GM21576 (cell line): Measurements from ENCODE around the gene ABHD8.
A peak's percentile ranks its signal among the peaks of the same experiment; 100 is the strongest.
"Not testable (repeated sequence)": the region's sequence is repeated elsewhere in the genome, so short reads cannot be mapped to it uniquely, and the experiment has no call there.

Source experiments
- ATAC-seq: cut with Tn5 transposase; IDR thresholded peaks from one replicate; pipeline ENCODE4 v1.9.1; 2021; ENCODE audit warnings: mild to moderate bottlenecking, moderate library complexity; ENCODE audit not compliant: unreplicated experiment

ABHD8 gene

GRCh38 chr19:17302391-17303166 is 646 bp downstream of the ABHD8 start:
- ATAC-seq, result no peak

- no peak for ATAC-seq
Observed at GRCh38 chr19:17300992-17301619, 2.1 kb downstream of the ABHD8 start.

- ATAC-seq, result no peak
Observed at GRCh38 chr19:17296976-17297375, 6.2 kb downstream of the ABHD8 start.

GRCh38 chr19:17296273-17296672 is 7.0 kb downstream of the ABHD8 start:
- no peak for ATAC-seq

GRCh38 chr19:17295551-17295950 is 7.7 kb downstream of the ABHD8 start:
- not testable (repeated sequence) for ATAC-seq

- no peak for ATAC-seq
Observed at GRCh38 chr19:17294051-17294891, 9.0 kb downstream of the ABHD8 start.

- ATAC-seq, result no peak
Observed at GRCh38 chr19:17293605-17294004, 9.6 kb downstream of the ABHD8 start.

GRCh38 chr19:17292301-17293074 is 10.7 kb downstream of the ABHD8 start:
- peak; percentile 66 for ATAC-seq

- no peak for ATAC-seq
Observed at GRCh38 chr19:17289489-17289888, 13.7 kb downstream of the ABHD8 start.

GRCh38 chr19:17286752-17287151 is 16.5 kb downstream of the ABHD8 start:
- ATAC-seq, result no peak

- no peak for ATAC-seq
Observed at GRCh38 chr19:17286263-17286662, 17.0 kb downstream of the ABHD8 start.

GRCh38 chr19:17285415-17286135 is 17.6 kb downstream of the ABHD8 start:
- ATAC-seq, result no peak

GRCh38 chr19:17283504-17283996 is 19.7 kb downstream of the ABHD8 start:
- no peak for ATAC-seq

GRCh38 chr19:17282488-17283125 is 20.6 kb downstream of the ABHD8 start:
- ATAC-seq, result peak; percentile 67

GRCh38 chr19:17281391-17282304 is 21.6 kb downstream of the ABHD8 start, which contains the start of gene ANKLE1:
Gene ANKLE1, plus strand, starts transcription at chr19:17281901. Its CDS starts 20 bp downstream, at chr19:17281921.
- ATAC-seq, result no peak

- ATAC-seq, result no peak
Observed at GRCh38 chr19:17279436-17279835, 23.8 kb downstream of the ABHD8 start.

GRCh38 chr19:17275441-17276175 is 27.6 kb downstream of the ABHD8 start:
- ATAC-seq, result no peak

- ATAC-seq, result not testable (repeated sequence)
Observed at GRCh38 chr19:17274892-17275291, 28.3 kb downstream of the ABHD8 start.
